Progenitor cell of endocrine pancreas (in vitro differentiated cells): Measurements from ENCODE around the gene CISH. TPM values are rescaled to one million over a fixed set of nuclear protein-coding genes. Genes with fewer than 3 reads are reported as not detected.

Experiments
- DNase-seq: peaks from one replicate; pipeline ENCODE4 v3.0.0; 2021; ENCODE audit warnings: low spot score; ENCODE audit not compliant: unreplicated experiment
- H3K27ac Mint-ChIP-seq: 2 replicates; pipeline ENCODE4 v1.8.0; 2021; ENCODE audit warnings: mild to moderate bottlenecking, moderate library complexity, mixed read lengths
- H3K27me3 Mint-ChIP-seq: 2 replicates; pipeline ENCODE4 v1.8.0; 2021; ENCODE audit warnings: mixed read lengths
- H3K36me3 Mint-ChIP-seq: 2 replicates; pipeline ENCODE4 v1.8.0; 2022; ENCODE audit warnings: mixed read lengths; ENCODE audit not compliant: insufficient read depth
- H3K4me1 Mint-ChIP-seq: 2 replicates; pipeline ENCODE4 v1.8.0; 2021; ENCODE audit warnings: low read depth, mixed read lengths
- H3K4me3 Mint-ChIP-seq: 2 replicates; pipeline ENCODE4 v1.8.0; 2021; ENCODE audit warnings: low read depth, mild to moderate bottlenecking, moderate library complexity, mixed read lengths
- H3K9me3 Mint-ChIP-seq: 2 replicates; pipeline ENCODE4 v1.8.0; 2021; ENCODE audit warnings: low read depth, mixed read lengths
- total RNA-seq: library from RNA; stranded (reverse); gene quantifications from 2 replicates; pipeline ENCODE4 v1.2.1, GENCODE V29; 2021
- TF ChIP-seq, protein P1 (sequence below): fragments of 200-600 bp; sonication (generic); IDR thresholded peaks from one replicate; pipeline ENCODE4 v1.5.0; 2021; ENCODE audit warnings: antibody characterized with exemption, mild to moderate bottlenecking; ENCODE audit not compliant: unreplicated experiment

Gene CISH
- total RNA-seq, 1 donor from 2014 or later, result 5.2 TPM

DNA sequence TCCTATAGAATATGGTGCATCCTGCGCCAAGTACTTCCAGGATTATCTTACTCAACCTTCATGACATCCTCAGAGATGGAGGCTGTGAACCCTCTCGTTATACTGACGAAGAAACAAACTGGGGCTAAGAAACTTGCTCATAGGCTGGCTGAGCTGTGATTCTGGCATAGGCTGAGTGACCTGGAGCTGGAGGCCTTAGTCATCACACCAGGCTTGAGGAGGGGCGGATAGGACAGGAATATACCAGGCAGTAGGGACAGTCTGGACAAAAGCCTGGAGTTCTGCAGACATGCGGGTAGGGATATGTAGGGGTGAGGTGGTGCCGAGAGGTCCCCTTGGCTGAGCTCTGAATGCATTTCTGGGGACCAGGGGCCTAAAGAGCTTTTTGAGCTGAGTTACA, 24.2 kb downstream of the CISH start:
- Mint-ChIP-seq H3K4me1 (no peaks in the 10 kb centered on the region), H3K9me3 (no peaks in the 10 kb centered on the region), H3K27ac (peak overlapping the region; percentile 50), H3K27me3 (peaks cover 3% of the 10 kb centered on the region), H3K36me3 (no peaks in the 10 kb centered on the region), H3K4me3 (no peak overlapping the region)
- no peak for DNase-seq
- TF ChIP-seq, protein P1, sequence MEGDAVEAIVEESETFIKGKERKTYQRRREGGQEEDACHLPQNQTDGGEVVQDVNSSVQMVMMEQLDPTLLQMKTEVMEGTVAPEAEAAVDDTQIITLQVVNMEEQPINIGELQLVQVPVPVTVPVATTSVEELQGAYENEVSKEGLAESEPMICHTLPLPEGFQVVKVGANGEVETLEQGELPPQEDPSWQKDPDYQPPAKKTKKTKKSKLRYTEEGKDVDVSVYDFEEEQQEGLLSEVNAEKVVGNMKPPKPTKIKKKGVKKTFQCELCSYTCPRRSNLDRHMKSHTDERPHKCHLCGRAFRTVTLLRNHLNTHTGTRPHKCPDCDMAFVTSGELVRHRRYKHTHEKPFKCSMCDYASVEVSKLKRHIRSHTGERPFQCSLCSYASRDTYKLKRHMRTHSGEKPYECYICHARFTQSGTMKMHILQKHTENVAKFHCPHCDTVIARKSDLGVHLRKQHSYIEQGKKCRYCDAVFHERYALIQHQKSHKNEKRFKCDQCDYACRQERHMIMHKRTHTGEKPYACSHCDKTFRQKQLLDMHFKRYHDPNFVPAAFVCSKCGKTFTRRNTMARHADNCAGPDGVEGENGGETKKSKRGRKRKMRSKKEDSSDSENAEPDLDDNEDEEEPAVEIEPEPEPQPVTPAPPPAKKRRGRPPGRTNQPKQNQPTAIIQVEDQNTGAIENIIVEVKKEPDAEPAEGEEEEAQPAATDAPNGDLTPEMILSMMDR, result no peak

DNA sequence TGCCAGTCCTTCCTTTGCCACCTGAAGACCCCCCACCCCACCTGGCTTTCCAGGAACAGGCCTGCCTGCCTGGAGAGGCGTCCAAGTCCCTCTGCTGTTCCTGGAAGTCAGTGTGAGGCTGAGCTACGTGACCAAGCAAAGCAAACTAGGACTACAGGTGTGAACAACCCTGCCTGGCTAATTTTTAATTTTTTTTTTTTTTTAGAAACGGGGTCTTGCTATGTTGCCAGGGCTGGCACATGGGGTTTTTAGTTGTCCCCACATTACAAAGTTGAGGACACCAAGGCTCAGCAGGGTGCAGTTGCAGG, 24.9 kb downstream of the CISH start:
- H3K27ac Mint-ChIP-seq, result no peak overlapping the region
- H3K27me3 Mint-ChIP-seq, result peaks cover 3% of the 10 kb centered on the region
- no peaks in the 10 kb centered on the region for H3K9me3 Mint-ChIP-seq

DNA sequence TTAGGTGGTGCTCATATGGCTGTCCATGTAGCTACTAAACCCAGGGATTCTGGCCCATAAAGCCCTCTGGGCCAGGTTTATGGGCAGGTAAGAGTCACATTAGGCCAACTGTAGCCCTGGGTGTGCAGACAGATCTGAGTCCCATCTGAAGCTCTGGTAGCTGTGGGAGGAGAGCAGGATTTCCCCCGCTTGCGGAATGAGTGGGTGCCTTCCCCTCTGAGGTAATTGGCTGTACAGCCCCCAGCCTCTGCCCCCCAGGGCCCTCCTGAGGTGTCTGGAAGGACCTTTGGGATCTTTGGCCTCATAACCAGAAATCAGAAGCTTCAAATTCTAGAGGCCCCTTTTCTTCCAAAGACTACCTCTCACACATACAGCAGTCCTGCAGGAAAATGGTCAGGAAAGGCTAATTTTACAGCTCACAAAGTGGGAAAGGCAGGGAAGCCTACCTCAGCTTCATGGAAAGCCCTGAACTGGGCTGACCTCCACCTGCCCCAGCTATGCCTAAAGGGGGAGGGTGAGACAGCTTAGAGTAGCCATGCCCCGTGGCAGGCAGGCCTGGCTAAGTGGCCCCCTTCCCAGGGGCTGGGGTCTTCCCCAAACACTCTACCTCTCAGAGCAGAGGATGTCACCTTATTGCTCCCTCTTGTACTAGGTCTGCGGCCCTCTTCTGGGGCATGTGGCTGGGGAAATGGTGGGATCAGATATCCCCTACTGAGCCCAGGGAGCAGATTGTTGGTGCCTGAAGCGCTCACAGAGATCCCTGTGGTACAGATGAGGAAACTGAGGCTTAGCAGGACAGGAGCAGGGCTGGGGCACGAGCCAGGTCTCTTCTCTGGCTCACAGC, 25.4 kb downstream of the CISH start:
- no peaks in the 10 kb centered on the region for H3K4me1 Mint-ChIP-seq
- TF ChIP-seq, protein P1, result no peak
- H3K9me3 Mint-ChIP-seq, result no peaks in the 10 kb centered on the region
- no peaks in the 10 kb centered on the region for H3K36me3 Mint-ChIP-seq
- H3K4me3 Mint-ChIP-seq, result no peak overlapping the region
- H3K27ac Mint-ChIP-seq, result no peak overlapping the region
- DNase-seq, result no peak
- H3K27me3 Mint-ChIP-seq, result peaks cover 3% of the 10 kb centered on the region

More for the DNA sequence above, 24.9 kb downstream of the CISH start:
- DNase-seq, result no peak
- TF ChIP-seq, protein P1, result no peak
- Mint-ChIP-seq H3K36me3 (no peaks in the 10 kb centered on the region), H3K4me1 (no peaks in the 10 kb centered on the region), H3K4me3 (no peak overlapping the region)

DNA sequence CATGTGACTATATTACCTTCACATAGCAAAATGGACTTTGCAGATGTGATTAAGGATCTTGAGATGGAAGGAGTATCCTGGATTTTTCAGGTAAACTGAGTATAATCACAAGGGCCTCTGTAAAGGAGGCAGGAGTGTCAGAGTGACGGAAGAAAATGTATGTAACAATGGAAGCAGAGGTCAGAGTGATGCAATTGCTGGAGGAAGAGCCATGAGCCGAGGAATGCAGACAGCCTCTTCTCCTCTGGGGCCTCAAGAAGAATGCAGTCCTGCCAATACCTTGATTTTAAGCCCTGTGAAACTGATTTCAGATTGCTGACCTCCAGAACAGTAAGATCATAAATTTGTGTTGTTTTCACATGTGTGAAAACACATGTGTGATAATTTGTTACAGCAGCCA, 27.2 kb downstream of the CISH start:
- Mint-ChIP-seq H3K4me3 (no peak overlapping the region), H3K36me3 (no peaks in the 10 kb centered on the region), H3K27me3 (peaks cover 3% of the 10 kb centered on the region), H3K27ac (peak overlapping the region; percentile 18), H3K9me3 (no peaks in the 10 kb centered on the region), H3K4me1 (no peaks in the 10 kb centered on the region)
- no peak for DNase-seq
- TF ChIP-seq, protein P1, result no peak

DNA sequence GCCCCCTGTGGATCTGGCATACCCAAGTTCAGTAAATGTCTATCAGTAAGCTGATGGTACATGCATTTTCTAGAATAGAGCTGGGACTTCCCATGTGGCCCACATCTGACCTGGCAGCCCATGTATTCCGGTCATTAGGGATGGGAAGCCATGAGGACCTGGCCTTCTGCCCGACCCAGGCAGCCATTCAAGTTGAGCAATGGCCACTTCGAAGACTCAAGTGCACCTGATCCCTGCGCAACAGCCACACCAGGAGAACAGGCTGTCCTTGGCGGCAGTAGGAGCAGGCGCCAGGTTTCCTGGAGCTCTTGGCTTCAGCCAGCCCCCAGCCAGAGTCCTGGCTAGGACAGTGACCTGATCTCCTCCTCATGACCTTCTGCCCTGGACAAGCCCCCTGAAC, 27.7 kb downstream of the CISH start:
- TF ChIP-seq, protein P1, result no peak
- peaks cover 3% of the 10 kb centered on the region for H3K27me3 Mint-ChIP-seq
- no peak overlapping the region for H3K4me3 Mint-ChIP-seq
- no peak overlapping the region for H3K27ac Mint-ChIP-seq
- no peak for DNase-seq
- H3K9me3 Mint-ChIP-seq, result no peaks in the 10 kb centered on the region
- no peaks in the 10 kb centered on the region for H3K36me3 Mint-ChIP-seq
- no peaks in the 10 kb centered on the region for H3K4me1 Mint-ChIP-seq
